Measurements from ENCODE around the gene PEX3.

The PEX3 gene

GRCh38 chr6:143486752-143487151, 36.1 kb downstream of the PEX3 start:
- no peak for TF ChIP-seq REST (IDR thresholded peaks at IDR 0.05; ENCODE audit: insufficient read depth in 1 of 2, low read depth in 2 of 2, low read length in 2 of 2)
- TF ChIP-seq POLR2AphosphoS5 (IDR thresholded peaks at IDR 0.05; ENCODE audit: low read depth, low read length) = no peak
- TF ChIP-seq SIN3A (IDR thresholded peaks at IDR 0.05; ENCODE audit: borderline replicate concordance, insufficient read depth, low read length) = no peak
- no peak for TF ChIP-seq TAF1 (IDR thresholded peaks at IDR 0.05; ENCODE audit: borderline replicate concordance, insufficient read depth, low read length)
- TF ChIP-seq FOXP2 (optimal IDR thresholded peaks at IDR 0.05; ENCODE audit: borderline replicate concordance, extremely low read depth, extremely low read length, insufficient read depth) = no peak

DNA sequence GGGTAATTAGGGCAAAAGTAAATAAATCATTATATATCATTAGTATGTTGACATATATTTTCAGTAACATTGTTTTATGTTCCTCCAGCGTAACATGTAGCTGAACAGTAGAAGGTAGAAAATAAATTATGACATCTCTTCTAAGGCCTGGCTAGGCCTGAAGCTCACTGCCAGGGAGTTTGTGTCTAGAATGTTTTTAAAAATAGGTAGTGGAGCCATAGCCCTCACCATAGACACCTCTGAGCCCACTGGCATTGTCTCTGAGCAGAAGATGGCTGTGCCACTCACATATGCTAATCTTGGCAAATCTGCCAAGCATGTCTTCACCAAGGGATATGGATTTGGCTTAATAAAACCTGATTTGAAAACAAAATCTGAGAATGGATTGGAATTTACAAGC, 39.6 kb downstream of the PEX3 start:
- no peak for TF ChIP-seq REST (IDR thresholded peaks at IDR 0.05; ENCODE audit: insufficient read depth in 1 of 2, low read depth in 2 of 2, low read length in 2 of 2)
- no peak for TF ChIP-seq FOXP2 (optimal IDR thresholded peaks at IDR 0.05; ENCODE audit: borderline replicate concordance, extremely low read depth, extremely low read length, insufficient read depth)

DNA sequence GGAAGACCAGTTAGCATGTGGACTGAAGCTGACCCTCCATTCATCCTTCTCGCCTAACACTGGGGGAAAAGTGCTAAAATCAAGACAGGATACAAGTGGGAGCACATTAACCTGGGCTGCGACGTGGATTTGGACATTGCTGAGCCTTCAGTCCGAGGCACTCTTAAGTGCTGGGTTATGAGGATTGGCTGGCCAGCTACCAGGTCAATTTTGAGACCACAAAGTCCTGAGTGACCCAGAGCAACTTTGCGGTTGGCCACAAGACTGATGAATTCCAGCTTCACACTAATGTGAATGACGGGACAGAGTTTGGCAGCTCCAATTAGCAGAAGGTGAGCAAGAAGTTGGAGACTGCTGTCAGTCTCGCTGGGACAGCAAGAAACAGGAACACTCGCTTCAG, 40.2 kb downstream of the PEX3 start:
- TF ChIP-seq FOXP2 (optimal IDR thresholded peaks at IDR 0.05; ENCODE audit: borderline replicate concordance, extremely low read depth, extremely low read length, insufficient read depth) (no peak), REST (IDR thresholded peaks at IDR 0.05; ENCODE audit: insufficient read depth in 1 of 2, low read depth in 2 of 2, low read length in 2 of 2) (no peak), POLR2AphosphoS5 (IDR thresholded peaks at IDR 0.05; ENCODE audit: low read depth, low read length) (no peak), SIN3A (IDR thresholded peaks at IDR 0.05; ENCODE audit: borderline replicate concordance, insufficient read depth, low read length) (no peak), TAF1 (IDR thresholded peaks at IDR 0.05; ENCODE audit: borderline replicate concordance, insufficient read depth, low read length) (no peak)

- no peak for TF ChIP-seq SIN3A (IDR thresholded peaks at IDR 0.05; ENCODE audit: borderline replicate concordance, insufficient read depth, low read length)
- TF ChIP-seq REST (IDR thresholded peaks at IDR 0.05; ENCODE audit: insufficient read depth in 1 of 2, low read depth in 2 of 2, low read length in 2 of 2) = no peak
Measured at GRCh38 chr6:143496974-143497373, 46.4 kb downstream of the PEX3 start.

DNA sequence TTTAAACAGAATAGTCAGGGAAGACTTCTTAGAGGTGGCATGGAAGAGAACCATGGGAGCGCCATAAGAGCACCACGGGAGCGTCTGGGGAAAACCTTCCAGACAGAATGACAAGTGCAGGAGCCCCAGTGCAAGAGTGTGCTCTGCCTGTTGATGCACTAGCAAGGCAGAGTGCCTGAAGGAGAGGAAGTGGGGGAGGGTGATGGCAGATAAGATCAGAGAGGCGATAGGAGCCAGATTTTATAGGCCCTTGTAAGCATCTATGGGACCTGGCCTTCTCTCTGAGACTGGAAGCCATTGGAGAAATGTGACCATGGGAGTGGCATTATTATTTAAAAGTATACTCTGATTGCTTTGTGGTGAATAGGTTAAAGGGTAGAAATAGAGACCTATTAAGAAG, 47.8 kb downstream of the PEX3 start:
- TF ChIP-seq TAF1 (IDR thresholded peaks at IDR 0.05; ENCODE audit: borderline replicate concordance, insufficient read depth, low read length) (no peak), REST (IDR thresholded peaks at IDR 0.05; ENCODE audit: insufficient read depth in 1 of 2, low read depth in 2 of 2, low read length in 2 of 2) (no peak), FOXP2 (optimal IDR thresholded peaks at IDR 0.05; ENCODE audit: borderline replicate concordance, extremely low read depth, extremely low read length, insufficient read depth) (no peak), SIN3A (IDR thresholded peaks at IDR 0.05; ENCODE audit: borderline replicate concordance, insufficient read depth, low read length) (no peak), POLR2AphosphoS5 (IDR thresholded peaks at IDR 0.05; ENCODE audit: low read depth, low read length) (no peak)
